DOHH2 (cell line): ENCODE data around the gene KCNH6.

Experiments
- CTCF ChIP-seq: fragments of 200-600 bp; sonication (generic); IDR thresholded peaks from one replicate; pipeline ENCODE4 v1.5.1; 2014; ENCODE audit warnings: antibody characterized with exemption, mild to moderate bottlenecking, low read depth, low read length; ENCODE audit not compliant: poor library complexity, severe bottlenecking
- EZH2phosphoT487 ChIP-seq: fragments of 200-600 bp; sonication (generic); IDR thresholded peaks from 2 replicates; pipeline ENCODE4 v1.6.1; 2017; ENCODE audit warnings: borderline replicate concordance, mild to moderate bottlenecking, antibody characterized with exemption, low read length, moderate library complexity, mixed read lengths

- TF ChIP-seq CTCF (no peak), EZH2phosphoT487 (no peak)
These were observed 40.6 kb upstream of the KCNH6 start for GRCh38 chr17:63482509-63482908.
